ENCODE data around the gene TMEM212.

The TMEM212 gene

DNA sequence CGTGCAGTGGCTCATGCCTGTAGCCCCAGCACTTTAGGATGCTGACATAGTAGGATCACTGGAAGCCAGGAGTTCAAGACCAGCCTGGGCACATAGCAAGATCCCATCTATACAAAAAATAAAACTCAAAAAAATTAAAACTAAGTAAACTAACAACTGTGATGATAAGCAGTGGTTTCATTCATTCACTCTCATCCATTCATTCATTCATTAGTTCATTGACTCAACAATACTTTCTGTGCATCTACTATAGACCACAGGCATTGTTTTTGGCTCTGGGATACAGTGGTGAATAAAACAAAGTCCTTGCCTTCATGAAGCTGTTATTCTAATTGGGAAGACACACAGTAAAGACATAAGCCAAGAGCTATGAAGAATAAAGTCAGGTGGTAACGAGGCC, 7.5 kb upstream of the TMEM212 start:
- Histone ChIP-seq H3K79me2 (ENCODE audit: insufficient read depth, low read length) (no peaks in the 10 kb centered on the region), H3K4me2 (ENCODE audit: insufficient read depth, low read length) (no peak overlapping the region), H3K9me3 (ENCODE audit: insufficient read depth, low read length, severe bottlenecking) (no peaks in the 10 kb centered on the region), H3K27ac (ENCODE audit: low read length) (no peak overlapping the region), H3K27me3 (ENCODE audit: insufficient read depth, low read length, poor library complexity) (peaks cover 4% of the 10 kb centered on the region), H2AFZ (ENCODE audit: low read depth, low read length) (no peak overlapping the region), H3K4me1 (ENCODE audit: insufficient read depth, low read length) (no peaks in the 10 kb centered on the region), H3K4me3 (ENCODE audit: low read depth in 1 of 2, low read length in 2 of 2) (no peak overlapping the region), H4K20me1 (ENCODE audit: insufficient read depth, low read length) (no peaks in the 10 kb centered on the region), H3K36me3 (ENCODE audit: insufficient read depth, low read length) (no peaks in the 10 kb centered on the region), H3K9ac (ENCODE audit: low read depth, low read length) (no peak overlapping the region)
- ATAC-seq (ENCODE audit: insufficient read depth, low read depth) (no peak), DNase-seq (no peak)
- TF ChIP-seq, protein P1, sequence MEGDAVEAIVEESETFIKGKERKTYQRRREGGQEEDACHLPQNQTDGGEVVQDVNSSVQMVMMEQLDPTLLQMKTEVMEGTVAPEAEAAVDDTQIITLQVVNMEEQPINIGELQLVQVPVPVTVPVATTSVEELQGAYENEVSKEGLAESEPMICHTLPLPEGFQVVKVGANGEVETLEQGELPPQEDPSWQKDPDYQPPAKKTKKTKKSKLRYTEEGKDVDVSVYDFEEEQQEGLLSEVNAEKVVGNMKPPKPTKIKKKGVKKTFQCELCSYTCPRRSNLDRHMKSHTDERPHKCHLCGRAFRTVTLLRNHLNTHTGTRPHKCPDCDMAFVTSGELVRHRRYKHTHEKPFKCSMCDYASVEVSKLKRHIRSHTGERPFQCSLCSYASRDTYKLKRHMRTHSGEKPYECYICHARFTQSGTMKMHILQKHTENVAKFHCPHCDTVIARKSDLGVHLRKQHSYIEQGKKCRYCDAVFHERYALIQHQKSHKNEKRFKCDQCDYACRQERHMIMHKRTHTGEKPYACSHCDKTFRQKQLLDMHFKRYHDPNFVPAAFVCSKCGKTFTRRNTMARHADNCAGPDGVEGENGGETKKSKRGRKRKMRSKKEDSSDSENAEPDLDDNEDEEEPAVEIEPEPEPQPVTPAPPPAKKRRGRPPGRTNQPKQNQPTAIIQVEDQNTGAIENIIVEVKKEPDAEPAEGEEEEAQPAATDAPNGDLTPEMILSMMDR (IDR thresholded peaks at IDR 0.05; ENCODE audit: borderline replicate concordance, extremely low read depth, low read length, poor library complexity, severe bottlenecking): no peak
- no peak for TF ChIP-seq EZH2 (IDR thresholded peaks at IDR 0.05; ENCODE audit: borderline replicate concordance, low read depth, low read length, severe bottlenecking)

DNA sequence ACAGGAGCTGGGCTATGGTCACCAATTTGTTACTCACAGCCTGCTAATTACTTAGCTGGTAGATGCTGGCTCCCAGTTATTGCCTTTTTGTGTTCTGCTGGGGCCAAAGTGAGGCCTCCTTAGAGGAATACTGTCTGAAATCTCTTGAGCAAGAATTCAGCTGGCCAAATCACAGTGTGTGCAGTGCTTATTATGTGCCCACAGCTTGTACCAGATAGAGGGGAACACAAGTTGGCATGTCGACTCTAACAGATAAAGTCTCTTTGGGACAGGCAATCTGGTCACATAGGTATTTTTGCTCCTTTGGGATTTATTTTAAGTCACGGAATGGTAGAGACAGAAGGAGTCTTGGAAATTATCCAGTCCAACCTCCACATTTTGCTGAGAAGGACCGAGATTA, 6.3 kb upstream of the TMEM212 start:
- Histone ChIP-seq H3K36me3 (ENCODE audit: insufficient read depth, low read length) (no peaks in the 10 kb centered on the region), H3K27me3 (ENCODE audit: insufficient read depth, low read length, poor library complexity) (peaks cover 13% of the 10 kb centered on the region), H3K4me3 (ENCODE audit: low read depth in 1 of 2, low read length in 2 of 2) (no peak overlapping the region), H3K79me2 (ENCODE audit: insufficient read depth, low read length) (no peaks in the 10 kb centered on the region), H3K4me1 (ENCODE audit: insufficient read depth, low read length) (no peaks in the 10 kb centered on the region), H3K27ac (ENCODE audit: low read length) (no peak overlapping the region), H4K20me1 (ENCODE audit: insufficient read depth, low read length) (no peaks in the 10 kb centered on the region), H3K9ac (ENCODE audit: low read depth, low read length) (no peak overlapping the region), H2AFZ (ENCODE audit: low read depth, low read length) (no peak overlapping the region), H3K9me3 (ENCODE audit: insufficient read depth, low read length, severe bottlenecking) (no peaks in the 10 kb centered on the region), H3K4me2 (ENCODE audit: insufficient read depth, low read length) (no peak overlapping the region)
- TF ChIP-seq, protein P1 (IDR thresholded peaks at IDR 0.05; ENCODE audit: borderline replicate concordance, extremely low read depth, low read length, poor library complexity, severe bottlenecking): no peak
- TF ChIP-seq EZH2 (IDR thresholded peaks at IDR 0.05; ENCODE audit: borderline replicate concordance, low read depth, low read length, severe bottlenecking): no peak
- no peak for DNase-seq
- ATAC-seq (ENCODE audit: insufficient read depth, low read depth): no peak

DNA sequence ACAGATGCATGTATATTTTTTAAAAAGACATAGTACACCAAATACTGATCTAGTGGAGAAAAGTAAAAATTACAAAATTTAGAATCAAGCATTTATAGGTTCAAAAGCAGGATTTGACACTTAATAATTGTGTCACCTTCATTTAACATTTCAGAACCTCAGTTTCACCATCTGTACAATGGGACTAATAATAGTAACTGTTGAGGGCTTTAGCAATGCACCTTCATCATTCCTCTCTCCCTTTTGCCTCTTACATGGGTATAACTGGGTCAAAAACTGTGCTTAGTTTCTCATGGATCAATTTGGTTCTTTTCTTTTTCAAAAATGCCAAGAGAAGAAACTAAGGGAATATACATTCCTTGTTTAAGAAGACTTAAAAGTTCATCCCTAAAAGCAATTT, 5.5 kb upstream of the TMEM212 start:
- Histone ChIP-seq H3K79me2 (ENCODE audit: insufficient read depth, low read length) (no peaks in the 10 kb centered on the region), H3K27ac (ENCODE audit: low read length) (no peak overlapping the region), H3K4me1 (ENCODE audit: insufficient read depth, low read length) (no peaks in the 10 kb centered on the region), H3K9ac (ENCODE audit: low read depth, low read length) (no peak overlapping the region), H3K4me2 (ENCODE audit: insufficient read depth, low read length) (no peak overlapping the region), H3K9me3 (ENCODE audit: insufficient read depth, low read length, severe bottlenecking) (no peaks in the 10 kb centered on the region), H3K27me3 (ENCODE audit: insufficient read depth, low read length, poor library complexity) (peaks cover 13% of the 10 kb centered on the region), H2AFZ (ENCODE audit: low read depth, low read length) (no peak overlapping the region), H4K20me1 (ENCODE audit: insufficient read depth, low read length) (no peaks in the 10 kb centered on the region), H3K36me3 (ENCODE audit: insufficient read depth, low read length) (no peaks in the 10 kb centered on the region), H3K4me3 (ENCODE audit: low read depth in 1 of 2, low read length in 2 of 2) (no peak overlapping the region)
- DNase-seq (no peak), ATAC-seq (ENCODE audit: insufficient read depth, low read depth) (no peak)
- no peak for TF ChIP-seq EZH2 (IDR thresholded peaks at IDR 0.05; ENCODE audit: borderline replicate concordance, low read depth, low read length, severe bottlenecking)
- TF ChIP-seq, protein P1 (IDR thresholded peaks at IDR 0.05; ENCODE audit: borderline replicate concordance, extremely low read depth, low read length, poor library complexity, severe bottlenecking): no peak

DNA sequence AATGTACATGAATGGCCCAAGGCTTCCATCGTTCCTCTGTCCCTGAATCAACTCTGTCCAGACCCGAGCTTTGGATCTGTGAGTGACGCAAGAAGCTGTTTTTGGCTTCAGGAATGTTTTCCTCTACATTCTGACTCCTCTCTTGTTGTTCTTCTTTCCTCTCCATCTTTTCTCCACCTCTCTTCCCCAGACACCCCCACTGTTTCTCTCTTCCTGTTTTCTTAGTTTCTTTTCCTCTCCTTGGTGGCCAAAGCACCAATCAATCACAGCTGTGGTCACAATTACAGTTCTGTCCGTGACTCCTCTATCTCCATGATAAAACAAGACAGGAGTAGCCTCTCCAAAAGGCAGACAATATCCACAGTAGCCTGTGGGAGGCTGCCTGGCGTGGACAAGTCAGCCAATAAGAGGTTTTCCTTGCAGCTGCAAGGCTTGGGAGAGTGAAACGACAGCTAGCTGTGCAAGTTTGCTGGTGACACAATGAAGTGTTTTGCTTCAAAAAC, 4.9 kb upstream of the TMEM212 start:
- H4K20me1 ChIP-seq (ENCODE audit: insufficient read depth, low read length): no peaks in the 10 kb centered on the region
- DNase-seq (no peak), ATAC-seq (ENCODE audit: insufficient read depth, low read depth) (no peak)
- H2AFZ ChIP-seq (ENCODE audit: low read depth, low read length): no peak overlapping the region
- H3K4me2 ChIP-seq (ENCODE audit: insufficient read depth, low read length): no peak overlapping the region
- no peak overlapping the region for H3K27ac ChIP-seq (ENCODE audit: low read length)
- no peak overlapping the region for H3K4me3 ChIP-seq (ENCODE audit: low read depth in 1 of 2, low read length in 2 of 2)
- no peak overlapping the region for H3K9ac ChIP-seq (ENCODE audit: low read depth, low read length)
- H3K27me3 ChIP-seq (ENCODE audit: insufficient read depth, low read length, poor library complexity): peaks cover 13% of the 10 kb centered on the region
- no peaks in the 10 kb centered on the region for H3K79me2 ChIP-seq (ENCODE audit: insufficient read depth, low read length)
- no peaks in the 10 kb centered on the region for H3K36me3 ChIP-seq (ENCODE audit: insufficient read depth, low read length)
- no peaks in the 10 kb centered on the region for H3K9me3 ChIP-seq (ENCODE audit: insufficient read depth, low read length, severe bottlenecking)
- TF ChIP-seq, protein P1 (IDR thresholded peaks at IDR 0.05; ENCODE audit: borderline replicate concordance, extremely low read depth, low read length, poor library complexity, severe bottlenecking): no peak
- TF ChIP-seq EZH2 (IDR thresholded peaks at IDR 0.05; ENCODE audit: borderline replicate concordance, low read depth, low read length, severe bottlenecking): no peak
- no peaks in the 10 kb centered on the region for H3K4me1 ChIP-seq (ENCODE audit: insufficient read depth, low read length)
